ENCODE data around the gene MYO1F.
"Not testable (repeated sequence)": the region's sequence is repeated elsewhere in the genome, so short reads cannot be mapped to it uniquely, and the experiment has no call there.

The MYO1F gene

DNA sequence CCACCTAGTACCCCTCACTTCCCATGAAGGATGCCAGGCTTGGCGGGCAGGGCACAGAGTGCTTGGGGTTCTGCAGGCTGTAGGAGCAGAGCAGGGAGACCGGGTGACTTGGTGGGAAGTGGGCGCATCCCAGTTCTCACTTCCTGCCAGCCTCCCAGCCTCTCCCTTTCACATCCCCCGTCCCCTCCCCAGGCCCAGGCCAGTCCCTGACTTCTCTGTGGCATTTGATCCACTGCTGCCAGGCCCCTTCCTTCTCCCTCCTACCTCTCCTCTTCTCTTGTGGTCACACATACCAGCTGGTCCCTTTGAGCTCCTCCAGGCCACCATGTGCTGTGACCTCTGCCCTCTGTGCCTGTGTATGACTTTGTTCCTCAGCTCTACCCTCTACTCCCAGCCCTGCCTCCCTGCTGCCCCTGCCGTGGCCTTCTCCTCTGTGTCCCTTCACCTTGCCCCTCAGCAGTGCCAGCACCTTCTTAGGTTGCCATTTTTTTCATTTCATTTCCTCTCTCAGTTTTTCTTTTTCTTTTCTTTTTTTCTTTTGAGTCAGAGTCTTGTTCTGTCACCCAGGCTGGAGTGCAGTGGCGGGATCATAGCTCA lies 19.5 kb downstream of the MYO1F start:
- Mint-ChIP-seq H3K36me3 (peaks cover 47% of the 10 kb centered on the region), H3K27ac (peak overlapping the region; percentile 97), H3K4me1 (peaks cover 60% of the 10 kb centered on the region), H3K9me3 (no peaks in the 10 kb centered on the region), H3K4me3 (peak overlapping the region; percentile 20)
- no peak for DNase-seq (ENCODE audit: low spot score in 2 of 2)
- peak; percentile 58 for ATAC-seq

DNA sequence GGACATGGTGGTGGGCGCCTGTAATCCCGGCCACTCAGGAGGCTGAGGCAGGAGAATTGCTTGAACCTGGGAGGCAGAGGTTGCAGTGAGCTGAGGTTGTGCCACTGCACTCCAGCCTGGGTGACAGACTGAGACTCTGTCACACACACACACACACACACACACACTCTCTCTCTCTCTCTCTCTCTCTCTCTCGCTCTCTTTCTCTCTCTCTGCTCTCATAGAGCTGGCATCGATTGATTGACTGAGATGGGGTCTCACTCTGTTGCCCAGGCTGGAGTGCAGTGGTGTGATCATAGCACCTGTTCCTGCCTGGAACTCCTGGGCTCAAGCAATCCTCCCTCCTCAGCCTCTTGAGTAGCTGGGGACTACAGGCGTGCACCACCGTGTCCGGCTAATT lies 23.5 kb downstream of the MYO1F start:
- Mint-ChIP-seq H3K36me3 (peaks cover 83% of the 10 kb centered on the region), H3K4me1 (peaks cover 35% of the 10 kb centered on the region), H3K27ac (peak overlapping the region; percentile 81)
- DNase-seq (ENCODE audit: low spot score in 2 of 2); H3K4me3 Mint-ChIP-seq; H3K9me3 Mint-ChIP-seq; ATAC-seq: not testable (repeated sequence)

DNA sequence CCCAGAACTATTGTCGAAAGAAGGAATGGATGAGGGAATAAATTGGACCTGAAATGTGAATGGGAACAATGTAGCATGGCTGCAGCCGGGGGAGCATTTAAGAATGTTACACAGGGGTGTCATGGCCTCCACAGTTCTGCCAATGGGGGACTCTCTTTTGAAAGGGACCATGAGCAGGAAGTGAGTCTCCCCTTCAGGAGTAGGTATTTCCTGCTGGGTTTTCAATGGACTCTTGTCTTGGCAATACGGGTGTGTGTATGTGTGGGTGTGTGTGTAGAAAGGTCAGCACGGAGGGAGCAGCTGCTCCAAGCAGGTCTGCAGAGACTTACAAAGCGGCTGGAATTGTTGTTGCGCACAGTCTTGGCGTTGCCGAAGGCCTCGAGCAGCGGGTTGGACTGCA lies 24.4 kb downstream of the MYO1F start:
- H3K27ac Mint-ChIP-seq, result peak overlapping the region; percentile 46
- no peaks in the 10 kb centered on the region for H3K9me3 Mint-ChIP-seq
- no peak overlapping the region for H3K4me3 Mint-ChIP-seq
- H3K36me3 Mint-ChIP-seq, result peaks cover 85% of the 10 kb centered on the region
- no peak for DNase-seq (ENCODE audit: low spot score in 2 of 2)
- no peak for ATAC-seq
- peaks cover 26% of the 10 kb centered on the region for H3K4me1 Mint-ChIP-seq

GRCh38 chr19:8550070-8550469 lies 27.2 kb downstream of the MYO1F start:
- Mint-ChIP-seq H3K36me3 (peaks cover 96% of the 10 kb centered on the region), H3K4me1 (peaks cover 20% of the 10 kb centered on the region)

GRCh38 chr19:8545743-8546142 lies 31.5 kb downstream of the MYO1F start:
- DNase-seq (ENCODE audit: low spot score in 2 of 2) (no peak), ATAC-seq (no peak)
- Mint-ChIP-seq H3K4me1 (no peaks in the 10 kb centered on the region), H3K36me3 (peaks cover 85% of the 10 kb centered on the region), H3K27ac (peak overlapping the region; percentile 32), H3K4me3 (no peak overlapping the region), H3K9me3 (no peaks in the 10 kb centered on the region)

More at GRCh38 chr19:8550070-8550469, 27.2 kb downstream of the MYO1F start:
- H3K4me3 Mint-ChIP-seq, result no peak overlapping the region
- H3K9me3 Mint-ChIP-seq, result no peaks in the 10 kb centered on the region
- H3K27ac Mint-ChIP-seq, result peak overlapping the region; percentile 65
- ATAC-seq (no peak), DNase-seq (ENCODE audit: low spot score in 2 of 2) (no peak)

- DNase-seq (ENCODE audit: low spot score in 2 of 2) (no peak), ATAC-seq (no peak)
- Mint-ChIP-seq H3K9me3 (no peaks in the 10 kb centered on the region), H3K36me3 (peaks cover 87% of the 10 kb centered on the region), H3K4me1 (no peaks in the 10 kb centered on the region), H3K27ac (no peak overlapping the region), H3K4me3 (no peak overlapping the region)
These were observed 33.1 kb downstream of the MYO1F start for GRCh38 chr19:8544168-8544567.

- Mint-ChIP-seq H3K4me3 (no peak overlapping the region), H3K9me3 (no peaks in the 10 kb centered on the region), H3K36me3 (peaks cover 53% of the 10 kb centered on the region), H3K27ac (peak overlapping the region; percentile 75), H3K4me1 (no peaks in the 10 kb centered on the region)
- ATAC-seq, result no peak
- no peak for DNase-seq (ENCODE audit: low spot score in 2 of 2)
These were observed 37.6 kb downstream of the MYO1F start for GRCh38 chr19:8539621-8540149.

- no peak for ATAC-seq
These were observed 40.1 kb downstream of the MYO1F start for GRCh38 chr19:8537099-8537498.

GRCh38 chr19:8536282-8536681 lies 41.0 kb downstream of the MYO1F start:
- Mint-ChIP-seq H3K9me3 (no peaks in the 10 kb centered on the region), H3K36me3 (peaks cover 31% of the 10 kb centered on the region), H3K4me1 (no peaks in the 10 kb centered on the region), H3K27ac (peak overlapping the region; percentile 1), H3K4me3 (no peak overlapping the region)
- ATAC-seq, result no peak
- DNase-seq (ENCODE audit: low spot score in 2 of 2), result no peak

More at GRCh38 chr19:8537099-8537498, 40.1 kb downstream of the MYO1F start:
- no peaks in the 10 kb centered on the region for H3K9me3 Mint-ChIP-seq
- peak overlapping the region; percentile 1 for H3K27ac Mint-ChIP-seq
- H3K4me1 Mint-ChIP-seq, result no peaks in the 10 kb centered on the region
- H3K4me3 Mint-ChIP-seq, result no peak overlapping the region
- no peak for DNase-seq (ENCODE audit: low spot score in 2 of 2)
- H3K36me3 Mint-ChIP-seq, result peaks cover 39% of the 10 kb centered on the region

DNA sequence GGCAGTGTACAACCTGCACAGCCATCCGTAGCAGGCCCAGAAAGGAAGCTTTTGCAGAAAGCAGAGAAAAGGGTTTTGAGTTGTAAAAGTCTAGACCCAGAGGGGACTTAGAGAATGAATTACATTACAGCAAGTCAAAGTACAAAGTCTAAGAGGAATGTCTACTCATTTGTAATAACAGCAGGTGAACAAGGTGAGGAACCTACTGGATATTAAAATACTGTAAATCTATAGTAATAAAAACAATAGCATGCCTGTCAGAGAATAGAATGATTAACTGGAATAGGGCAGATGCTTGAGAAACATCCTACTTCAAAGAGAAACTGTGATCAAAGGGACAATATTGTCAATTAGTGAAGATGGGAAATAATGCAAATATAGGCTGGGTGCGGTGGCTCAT lies 45.0 kb downstream of the MYO1F start:
- DNase-seq (ENCODE audit: low spot score in 2 of 2), result no peak
- peaks cover 10% of the 10 kb centered on the region for H3K4me1 Mint-ChIP-seq
- H3K4me3 Mint-ChIP-seq, result no peak overlapping the region
- H3K9me3 Mint-ChIP-seq, result no peaks in the 10 kb centered on the region
- peak overlapping the region; percentile 70 for H3K27ac Mint-ChIP-seq
- H3K36me3 Mint-ChIP-seq, result no peaks in the 10 kb centered on the region
- no peak for ATAC-seq

DNA sequence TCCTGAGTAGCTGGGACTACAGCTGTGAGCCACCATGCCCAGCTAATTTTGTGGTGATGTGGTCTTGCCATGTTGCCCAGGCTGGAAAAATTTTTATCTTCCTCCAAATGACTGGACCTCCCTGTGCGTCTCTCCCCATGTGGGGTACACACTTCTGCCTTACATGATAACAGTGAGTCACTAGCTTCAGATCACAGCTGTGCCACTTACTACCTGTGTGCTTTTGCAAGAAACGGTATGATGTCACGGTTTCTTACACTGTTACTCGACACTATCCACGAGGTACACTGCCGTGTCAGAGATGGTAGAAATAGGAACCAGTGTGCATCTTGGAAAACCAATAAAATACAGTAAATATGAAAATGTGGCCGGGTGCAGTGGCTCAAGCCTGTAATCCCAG lies 45.8 kb downstream of the MYO1F start:
- no peak overlapping the region for H3K27ac Mint-ChIP-seq
- no peak for DNase-seq (ENCODE audit: low spot score in 2 of 2)
- no peak overlapping the region for H3K4me3 Mint-ChIP-seq
- H3K9me3 Mint-ChIP-seq, result no peaks in the 10 kb centered on the region
- no peak for ATAC-seq
- no peaks in the 10 kb centered on the region for H3K36me3 Mint-ChIP-seq
- H3K4me1 Mint-ChIP-seq, result peaks cover 10% of the 10 kb centered on the region

GRCh38 chr19:8530061-8530679 lies 47.1 kb downstream of the MYO1F start:
- ATAC-seq, result no peak
- Mint-ChIP-seq H3K9me3 (no peaks in the 10 kb centered on the region), H3K27ac (peak overlapping the region; percentile 32), H3K4me1 (peaks cover 10% of the 10 kb centered on the region), H3K4me3 (no peak overlapping the region), H3K36me3 (no peaks in the 10 kb centered on the region)
- no peak for DNase-seq (ENCODE audit: low spot score in 2 of 2)

DNA sequence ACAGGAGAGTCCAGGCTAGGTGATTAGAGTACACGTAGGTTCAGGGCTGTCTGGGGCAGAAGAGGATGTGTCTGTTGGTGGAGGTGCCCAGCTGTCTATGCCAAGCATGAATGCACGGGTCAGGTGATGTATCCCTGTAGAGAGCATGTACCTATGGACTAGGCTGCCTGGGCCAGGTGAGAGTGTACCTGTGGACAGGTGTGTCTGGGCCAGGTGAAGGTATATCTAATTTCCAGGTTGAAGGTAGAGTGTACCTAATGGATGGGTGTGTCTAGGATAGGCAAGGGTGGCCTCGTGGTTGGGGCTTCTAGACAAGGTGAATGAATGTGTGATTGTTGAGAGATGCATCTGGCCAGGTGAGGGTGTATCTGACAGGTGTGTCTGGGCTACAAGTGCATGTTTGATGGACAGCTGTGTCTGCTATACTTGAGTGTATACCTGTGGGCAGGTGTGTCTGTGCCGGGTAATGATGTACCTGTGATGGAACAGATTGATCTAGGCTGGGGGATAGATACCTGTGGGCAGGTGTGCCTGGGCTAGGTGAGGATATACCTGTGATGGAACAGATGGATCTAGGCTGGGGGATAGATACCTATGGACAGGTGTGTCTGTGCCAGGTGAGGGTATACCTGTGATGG lies 47.8 kb downstream of the MYO1F start:
- peak overlapping the region; percentile 32 for H3K27ac Mint-ChIP-seq
- no peak for ATAC-seq
- peaks cover 10% of the 10 kb centered on the region for H3K4me1 Mint-ChIP-seq

GRCh38 chr19:8528500-8528899 lies 48.7 kb downstream of the MYO1F start:
- H3K36me3 Mint-ChIP-seq, result no peaks in the 10 kb centered on the region
- peaks cover 10% of the 10 kb centered on the region for H3K4me1 Mint-ChIP-seq
- peak overlapping the region; percentile 32 for H3K27ac Mint-ChIP-seq
- DNase-seq (ENCODE audit: low spot score in 2 of 2), result no peak
- no peaks in the 10 kb centered on the region for H3K9me3 Mint-ChIP-seq
- H3K4me3 Mint-ChIP-seq, result no peak overlapping the region
- ATAC-seq, result no peak

More for the DNA sequence above, 47.8 kb downstream of the MYO1F start:
- Mint-ChIP-seq H3K4me3 (no peak overlapping the region), H3K36me3 (no peaks in the 10 kb centered on the region), H3K9me3 (no peaks in the 10 kb centered on the region)
- DNase-seq (ENCODE audit: low spot score in 2 of 2), result no peak

GRCh38 chr19:8526345-8527091 lies 50.7 kb downstream of the MYO1F start:
- Mint-ChIP-seq H3K27ac (peak overlapping the region; percentile 32), H3K36me3 (no peaks in the 10 kb centered on the region), H3K4me3 (no peak overlapping the region), H3K9me3 (no peaks in the 10 kb centered on the region), H3K4me1 (peaks cover 10% of the 10 kb centered on the region)
- no peak for DNase-seq (ENCODE audit: low spot score in 2 of 2)
- ATAC-seq, result no peak
